Measurements from ENCODE around the gene TMEM244. TPM values are rescaled to one million over a fixed set of nuclear protein-coding genes. Genes with fewer than 3 reads are reported as not detected.

Gene TMEM244
- total and polyA plus RNA-seq, 7 experiments from 2014 or later = not detected

DNA sequence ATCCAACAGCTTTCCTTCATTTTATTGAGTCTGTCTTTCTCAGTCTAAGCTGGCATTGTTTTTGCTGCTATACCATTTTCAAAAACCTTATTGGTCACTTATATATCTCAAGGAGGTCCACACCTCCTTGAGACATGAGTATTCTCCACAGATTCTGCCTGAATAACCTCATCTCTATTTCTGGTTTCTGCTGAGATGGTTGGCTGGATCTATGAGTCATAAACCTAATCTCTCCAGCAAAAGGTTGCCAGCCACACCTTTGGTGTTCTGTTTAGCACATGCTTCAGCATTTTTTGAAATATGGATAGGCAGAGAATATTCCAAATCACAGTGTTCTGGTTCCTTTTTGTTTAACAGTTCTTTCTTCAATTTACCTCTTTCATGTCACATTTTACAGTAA is 40.8 kb upstream of the TMEM244 start:
- H3K4me1 Mint-ChIP-seq = no peaks in the 10 kb centered on the region
- no peak overlapping the region for H3K4me3 Mint-ChIP-seq
- H3K27me3 Mint-ChIP-seq = peaks cover 5 to 40% (median 14%) of the 10 kb centered on the region in 5 donors
- ChIA-PET CTCF (no interaction called here), POLR2A (no interaction called here)
- H3K9me3 Mint-ChIP-seq = peaks cover 0 to 3% (median 0%) of the 10 kb centered on the region in 11 donors
- Histone ChIP-seq H3K4me3 (ENCODE audit: low read length) (no peak overlapping the region), H3K27me3 (ENCODE audit: control insufficient read depth in 2 of 2, insufficient read depth in 2 of 2, low read length in 2 of 2) (no peaks in the 10 kb centered on the region), H3K9me3 (ENCODE audit: control insufficient read depth in 2 of 3, low read length in 3 of 3) (no peaks in the 10 kb centered on the region), H3K27ac (ENCODE audit: low read depth, low read length) (no peak overlapping the region), H3K36me3 (ENCODE audit: control insufficient read depth in 2 of 3, insufficient read depth in 3 of 3, low read length in 3 of 3) (no peaks in the 10 kb centered on the region), H3K4me1 (ENCODE audit: control insufficient read depth in 2 of 2, insufficient read depth in 2 of 2, low read length in 2 of 2) (no peaks in the 10 kb centered on the region)
- intact Hi-C loops (cut with micrococcal nuclease) = no loop called here
- no peaks in the 10 kb centered on the region for H3K36me3 Mint-ChIP-seq
- no peak overlapping the region for H3K27ac Mint-ChIP-seq
- ATAC-seq = no peak
- DNase-seq = no peak

DNA sequence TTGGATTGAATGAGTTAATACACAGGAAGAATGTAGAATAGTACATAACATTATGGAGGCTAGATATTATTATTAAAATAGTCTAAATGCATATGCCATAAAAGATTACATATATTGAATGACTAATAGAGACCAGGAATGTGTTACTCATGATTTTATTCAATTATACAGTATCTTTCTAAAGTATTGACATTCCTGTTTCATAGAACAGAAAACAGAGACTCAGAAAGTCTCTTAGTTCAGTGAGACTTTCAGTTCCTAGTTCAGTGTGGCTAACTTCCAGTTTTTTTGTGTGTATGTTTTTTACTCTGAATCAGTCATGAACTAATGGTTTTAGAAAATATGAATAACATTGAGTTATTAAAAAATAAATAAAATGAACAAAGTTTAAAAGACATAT is 34.6 kb upstream of the TMEM244 start:
- Mint-ChIP-seq H3K27me3 (peaks cover 0 to 21% (median 5%) of the 10 kb centered on the region in 5 donors), H3K9me3 (no peaks in the 10 kb centered on the region), H3K4me3 (no peak overlapping the region), H3K4me1 (peaks cover 0 to 1% (median 0%) of the 10 kb centered on the region in 7 donors), H3K36me3 (no peaks in the 10 kb centered on the region), H3K27ac (no peak overlapping the region)
- Histone ChIP-seq H3K36me3 (ENCODE audit: control insufficient read depth in 2 of 3, insufficient read depth in 3 of 3, low read length in 3 of 3) (no peaks in the 10 kb centered on the region), H3K27me3 (ENCODE audit: control insufficient read depth in 2 of 2, insufficient read depth in 2 of 2, low read length in 2 of 2) (no peaks in the 10 kb centered on the region), H3K4me1 (ENCODE audit: control insufficient read depth in 2 of 2, insufficient read depth in 2 of 2, low read length in 2 of 2) (no peaks in the 10 kb centered on the region), H3K4me3 (ENCODE audit: low read length) (no peak overlapping the region), H3K27ac (ENCODE audit: low read depth, low read length) (no peak overlapping the region), H3K9me3 (ENCODE audit: control insufficient read depth in 2 of 3, low read length in 3 of 3) (no peaks in the 10 kb centered on the region)
- DNase-seq (no peak), ATAC-seq (peak; percentile 52)
- ChIA-PET POLR2A (no interaction called here), CTCF (interaction anchor here (0.6 to 0.9 kb wide), 2 partner anchors 126 to 151 kb away, joined by 3 read pairs; no protein-coding TSS in a partner anchor)
- intact Hi-C loops (cut with micrococcal nuclease) = loop anchor here in 1 of 2 donors (10.0 kb wide), 1 partner anchor 949 kb away; no protein-coding TSS in a partner anchor

DNA sequence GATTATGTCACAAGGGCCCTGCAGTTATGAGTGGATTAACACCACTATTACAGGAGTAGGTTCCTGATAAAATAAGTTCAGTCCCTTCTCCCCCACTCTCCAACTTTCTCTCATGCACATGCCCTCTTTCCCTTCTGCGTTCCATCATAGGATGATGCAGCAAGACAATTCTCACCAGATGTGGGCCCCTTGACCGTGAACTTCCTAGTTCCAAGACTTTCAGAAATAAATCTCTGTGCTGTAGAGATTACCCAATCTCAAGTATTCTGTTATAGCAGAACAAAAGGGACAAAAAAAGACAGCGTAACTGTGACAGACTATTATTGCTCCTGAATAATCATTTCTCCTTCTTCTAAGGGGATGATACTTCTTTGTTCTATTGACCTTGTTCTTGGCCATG is 33.8 kb upstream of the TMEM244 start:
- intact Hi-C loops (cut with micrococcal nuclease) = loop anchor here (5.0 to 10.0 kb wide), 2 partner anchors 947 to 950 kb away; no protein-coding TSS in a partner anchor
- H3K27me3 Mint-ChIP-seq = peaks cover 0 to 18% (median 5%) of the 10 kb centered on the region in 5 donors
- H3K36me3 Mint-ChIP-seq = no peaks in the 10 kb centered on the region
- Histone ChIP-seq H3K27me3 (ENCODE audit: control insufficient read depth in 2 of 2, insufficient read depth in 2 of 2, low read length in 2 of 2) (no peaks in the 10 kb centered on the region), H3K4me3 (ENCODE audit: low read length) (no peak overlapping the region), H3K4me1 (ENCODE audit: control insufficient read depth in 2 of 2, insufficient read depth in 2 of 2, low read length in 2 of 2) (no peaks in the 10 kb centered on the region), H3K9me3 (ENCODE audit: control insufficient read depth in 2 of 3, low read length in 3 of 3) (no peaks in the 10 kb centered on the region), H3K27ac (ENCODE audit: low read depth, low read length) (no peak overlapping the region), H3K36me3 (ENCODE audit: control insufficient read depth in 2 of 3, insufficient read depth in 3 of 3, low read length in 3 of 3) (no peaks in the 10 kb centered on the region)
- ATAC-seq (peak; percentile 32), DNase-seq (no peak)
- no peaks in the 10 kb centered on the region for H3K9me3 Mint-ChIP-seq
- H3K27ac Mint-ChIP-seq = no peak overlapping the region
- H3K4me3 Mint-ChIP-seq = no peak overlapping the region
- ChIA-PET CTCF (interaction anchor here (0.9 kb wide), 1 partner anchor 127 kb away, joined by 3 read pairs; no protein-coding TSS in a partner anchor), POLR2A (no interaction called here)
- peaks cover 0 to 5% (median 0%) of the 10 kb centered on the region in 7 donors for H3K4me1 Mint-ChIP-seq

DNA sequence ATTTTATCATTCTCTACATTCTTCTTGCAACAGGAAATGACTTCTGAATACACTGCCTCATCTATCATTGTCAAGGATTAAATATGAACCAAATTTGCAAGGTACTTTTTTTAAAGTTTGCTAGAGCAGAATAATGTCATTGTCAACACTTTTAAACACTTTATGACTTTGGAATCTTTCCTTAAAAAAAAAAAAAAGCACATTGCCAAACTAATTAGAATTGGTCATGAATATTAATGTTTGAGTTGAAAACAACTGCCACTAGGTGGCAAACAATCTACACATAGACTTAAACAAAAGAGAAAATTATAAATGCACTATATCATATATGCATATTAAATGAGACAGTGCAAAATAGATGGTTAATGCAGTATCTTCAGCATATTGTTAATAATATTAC is 32.5 kb upstream of the TMEM244 start:
- Histone ChIP-seq H3K4me1 (ENCODE audit: control insufficient read depth in 2 of 2, insufficient read depth in 2 of 2, low read length in 2 of 2) (no peaks in the 10 kb centered on the region), H3K27me3 (ENCODE audit: control insufficient read depth in 2 of 2, insufficient read depth in 2 of 2, low read length in 2 of 2) (no peaks in the 10 kb centered on the region), H3K9me3 (ENCODE audit: control insufficient read depth in 2 of 3, low read length in 3 of 3) (no peaks in the 10 kb centered on the region), H3K27ac (ENCODE audit: low read depth, low read length) (no peak overlapping the region), H3K36me3 (ENCODE audit: control insufficient read depth in 2 of 3, insufficient read depth in 3 of 3, low read length in 3 of 3) (no peaks in the 10 kb centered on the region), H3K4me3 (ENCODE audit: low read length) (no peak overlapping the region)
- Mint-ChIP-seq H3K27ac (no peak overlapping the region), H3K27me3 (peaks cover 0 to 14% (median 5%) of the 10 kb centered on the region in 5 donors), H3K4me3 (no peak overlapping the region), H3K36me3 (no peaks in the 10 kb centered on the region), H3K4me1 (peaks cover 0 to 5% (median 0%) of the 10 kb centered on the region in 7 donors), H3K9me3 (no peaks in the 10 kb centered on the region)
- peak in 4 of 9 donors; percentile 2 to 13 (median 8) for DNase-seq
- POLR2A ChIA-PET = interaction anchor here (0.6 to 0.8 kb wide), 2 partner anchors 133 to 631 kb away, joined by 3 read pairs; no protein-coding TSS in a partner anchor
- ATAC-seq = peak; percentile 54
- intact Hi-C loops (cut with micrococcal nuclease) = loop anchor here (1.0 to 10.0 kb wide), 4 partner anchors 35 to 951 kb away; no protein-coding TSS in a partner anchor
- CTCF ChIA-PET = no interaction called here

DNA sequence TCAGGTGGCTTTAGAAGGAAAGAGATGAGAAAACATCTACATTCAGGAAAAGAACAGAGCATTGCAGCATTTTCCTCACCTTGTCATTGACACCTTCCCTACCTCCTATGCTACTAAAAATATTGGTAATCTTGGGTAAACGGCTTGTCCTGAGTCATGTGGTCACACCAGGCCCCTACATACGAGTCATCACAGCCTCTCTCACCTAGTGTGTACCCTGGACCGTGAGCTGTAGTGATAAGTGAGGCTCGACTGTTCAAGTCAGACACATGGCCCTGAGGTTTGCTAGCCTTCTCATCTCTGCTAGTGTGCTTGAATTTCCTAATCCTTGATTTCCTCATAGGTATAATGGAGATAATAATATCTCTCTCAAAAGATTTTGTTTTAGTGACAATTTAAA is 29.6 kb upstream of the TMEM244 start:
- no peak overlapping the region for H3K4me3 ChIP-seq (ENCODE audit: low read length)
- no peak overlapping the region for H3K27ac ChIP-seq (ENCODE audit: low read depth, low read length)
- ChIA-PET POLR2A (no interaction called here), CTCF (no interaction called here)
- intact Hi-C loops (cut with micrococcal nuclease) = loop anchor here (5.0 to 10.0 kb wide), 2 partner anchors 952 to 954 kb away; no protein-coding TSS in a partner anchor
- H3K36me3 ChIP-seq (ENCODE audit: control insufficient read depth in 2 of 3, insufficient read depth in 3 of 3, low read length in 3 of 3) = no peaks in the 10 kb centered on the region
- Mint-ChIP-seq H3K9me3 (peaks cover 0 to 2% (median 0%) of the 10 kb centered on the region in 11 donors), H3K27me3 (peaks cover 0 to 9% (median 3%) of the 10 kb centered on the region in 5 donors), H3K4me1 (peaks cover 0 to 5% (median 0%) of the 10 kb centered on the region in 7 donors), H3K4me3 (no peak overlapping the region), H3K27ac (no peak overlapping the region), H3K36me3 (no peaks in the 10 kb centered on the region)
- no peak for ATAC-seq
- H3K27me3 ChIP-seq (ENCODE audit: control insufficient read depth in 2 of 2, insufficient read depth in 2 of 2, low read length in 2 of 2) = no peaks in the 10 kb centered on the region
- H3K4me1 ChIP-seq (ENCODE audit: control insufficient read depth in 2 of 2, insufficient read depth in 2 of 2, low read length in 2 of 2) = no peaks in the 10 kb centered on the region
- no peak for DNase-seq
- H3K9me3 ChIP-seq (ENCODE audit: control insufficient read depth in 2 of 3, low read length in 3 of 3) = no peaks in the 10 kb centered on the region

DNA sequence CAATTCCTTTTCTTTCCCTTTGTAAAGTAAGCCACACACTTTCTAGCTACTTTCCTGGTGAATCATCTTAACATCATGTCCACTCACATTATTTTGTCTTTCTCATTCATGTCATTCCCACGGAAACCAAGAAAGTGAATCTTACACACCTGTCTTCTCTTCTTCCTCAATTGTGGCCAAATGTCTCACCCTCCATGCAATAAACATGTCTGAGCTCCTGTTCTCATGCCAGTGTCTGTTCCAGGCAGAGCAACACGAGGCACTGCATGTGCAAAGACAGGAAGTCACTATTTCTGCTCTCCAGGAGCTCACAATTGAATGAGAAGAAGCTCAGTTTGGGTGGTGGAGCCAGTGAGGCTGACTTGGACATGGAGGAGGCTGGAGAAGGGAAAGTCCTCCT is 29.0 kb upstream of the TMEM244 start:
- peak overlapping the region in 1 of 9 donors; percentile 6 for H3K27ac Mint-ChIP-seq
- Histone ChIP-seq H3K27me3 (ENCODE audit: control insufficient read depth in 2 of 2, insufficient read depth in 2 of 2, low read length in 2 of 2) (no peaks in the 10 kb centered on the region), H3K27ac (ENCODE audit: low read depth, low read length) (no peak overlapping the region), H3K4me3 (ENCODE audit: low read length) (no peak overlapping the region), H3K4me1 (ENCODE audit: control insufficient read depth in 2 of 2, insufficient read depth in 2 of 2, low read length in 2 of 2) (no peaks in the 10 kb centered on the region), H3K36me3 (ENCODE audit: control insufficient read depth in 2 of 3, insufficient read depth in 3 of 3, low read length in 3 of 3) (no peaks in the 10 kb centered on the region), H3K9me3 (ENCODE audit: control insufficient read depth in 2 of 3, low read length in 3 of 3) (no peaks in the 10 kb centered on the region)
- ChIA-PET CTCF (no interaction called here), POLR2A (no interaction called here)
- ATAC-seq (no peak), DNase-seq (no peak)
- H3K4me1 Mint-ChIP-seq = peaks cover 0 to 5% (median 0%) of the 10 kb centered on the region in 7 donors
- peaks cover 0 to 7% (median 3%) of the 10 kb centered on the region in 5 donors for H3K27me3 Mint-ChIP-seq
- peaks cover 0 to 2% (median 0%) of the 10 kb centered on the region in 11 donors for H3K9me3 Mint-ChIP-seq
- no peak overlapping the region for H3K4me3 Mint-ChIP-seq
- intact Hi-C loops (cut with micrococcal nuclease) = loop anchor here (5.0 to 10.0 kb wide), 2 partner anchors 952 to 955 kb away; no protein-coding TSS in a partner anchor
- H3K36me3 Mint-ChIP-seq = no peaks in the 10 kb centered on the region

DNA sequence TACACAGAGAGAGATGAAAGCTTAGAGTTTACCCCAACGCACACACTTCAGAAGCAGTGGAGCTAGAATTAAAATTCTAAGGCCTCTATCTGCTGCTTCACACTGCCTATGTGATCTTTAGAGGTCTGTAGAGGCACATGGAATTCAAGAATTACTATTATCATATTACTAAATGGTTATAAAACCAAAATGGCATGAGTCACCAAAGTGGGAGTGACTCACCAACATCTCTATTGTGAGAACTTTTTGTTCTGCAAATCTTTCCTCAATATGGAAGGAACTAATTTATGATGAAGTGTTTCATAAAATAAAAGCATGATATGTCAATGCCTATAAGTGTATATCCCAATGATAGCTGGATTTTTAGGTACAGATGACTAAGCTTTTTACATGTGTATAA is 28.5 kb upstream of the TMEM244 start:
- Histone ChIP-seq H3K27ac (ENCODE audit: low read depth, low read length) (no peak overlapping the region), H3K4me3 (ENCODE audit: low read length) (no peak overlapping the region), H3K36me3 (ENCODE audit: control insufficient read depth in 2 of 3, insufficient read depth in 3 of 3, low read length in 3 of 3) (no peaks in the 10 kb centered on the region), H3K27me3 (ENCODE audit: control insufficient read depth in 2 of 2, insufficient read depth in 2 of 2, low read length in 2 of 2) (no peaks in the 10 kb centered on the region), H3K4me1 (ENCODE audit: control insufficient read depth in 2 of 2, insufficient read depth in 2 of 2, low read length in 2 of 2) (no peaks in the 10 kb centered on the region), H3K9me3 (ENCODE audit: control insufficient read depth in 2 of 3, low read length in 3 of 3) (no peaks in the 10 kb centered on the region)
- POLR2A ChIA-PET = no interaction called here
- Mint-ChIP-seq H3K9me3 (peaks cover 0 to 2% (median 0%) of the 10 kb centered on the region in 11 donors), H3K27me3 (peaks cover 0 to 6% (median 3%) of the 10 kb centered on the region in 5 donors), H3K36me3 (no peaks in the 10 kb centered on the region), H3K27ac (no peak overlapping the region), H3K4me3 (no peak overlapping the region), H3K4me1 (peaks cover 0 to 5% (median 0%) of the 10 kb centered on the region in 7 donors)
- ATAC-seq (peak; percentile 36), DNase-seq (no peak)
- CTCF ChIA-PET = no interaction called here
- intact Hi-C loops (cut with micrococcal nuclease) = no loop called here

Measured in naive thymus-derived CD4-positive, alpha-beta T cell (primary cell).